Smooth muscle cell (in vitro differentiated cells): ENCODE measurements around the gene LDAF1. TPM values are rescaled to one million over a fixed set of nuclear protein-coding genes. Genes with fewer than 3 reads are reported as not detected.

Experiments used
- DNase-seq: peaks from one replicate; lab custom pipeline; 2025; ENCODE audit not compliant: unreplicated experiment; lab: John Stamatoyannopoulos, UW
- H2AFZ ChIP-seq: fragments of 200-600 bp; sonication (generic); 2 replicates; pipeline ENCODE4 v1.6.0; 2016; ENCODE audit warnings: antibody characterized with exemption, low read depth, mild to moderate bottlenecking
- H3F3A ChIP-seq: fragments of 200-600 bp; sonication (generic); 2 replicates; pipeline ENCODE4 v1.6.0; 2017; ENCODE audit warnings: antibody characterized with exemption, low read depth
- H3K27ac ChIP-seq: fragments of 200-600 bp; sonication (generic); 2 replicates; pipeline ENCODE4 v1.5.1; 2016; ENCODE audit warnings: low read depth, mild to moderate bottlenecking
- H3K27me3 ChIP-seq: fragments of 200-600 bp; sonication (generic); 2 replicates; pipeline ENCODE4 v1.6.1; 2016; ENCODE audit warnings: low read depth, mild to moderate bottlenecking
- H3K36me3 ChIP-seq: fragments of 200-600 bp; sonication (generic); 2 replicates; pipeline ENCODE4 v1.5.1; 2016; ENCODE audit warnings: low read depth
- H3K4me1 ChIP-seq: fragments of 200-600 bp; sonication (generic); 2 replicates; pipeline ENCODE4 v1.5.1; 2016; ENCODE audit warnings: low read depth
- H3K4me2 ChIP-seq: fragments of 200-600 bp; sonication (generic); 2 replicates; pipeline ENCODE4 v1.6.0; 2016; ENCODE audit warnings: mild to moderate bottlenecking
- H3K4me3 ChIP-seq: fragments of 200-600 bp; sonication (generic); 2 replicates; pipeline ENCODE4 v1.5.1; 2016; ENCODE audit warnings: mild to moderate bottlenecking
- H3K79me2 ChIP-seq: fragments of 200-600 bp; sonication (generic); 2 replicates; pipeline ENCODE4 v1.6.0; 2016; ENCODE audit warnings: low read depth, mild to moderate bottlenecking
- H3K9ac ChIP-seq: fragments of 200-600 bp; sonication (generic); 2 replicates; pipeline ENCODE4 v1.6.0; 2016; ENCODE audit warnings: low read depth
- H3K9me3 ChIP-seq: fragments of 200-600 bp; sonication (generic); replicated peaks from 2 replicates; pipeline ENCODE4 v1.5.1; 2016; ENCODE audit warnings: low read depth
- H4K20me1 ChIP-seq: fragments of 200-600 bp; sonication (generic); 2 replicates; pipeline ENCODE4 v1.6.0; 2016; ENCODE audit warnings: low read depth
- WGBS: methylation state at CpG from one replicate; pipeline ENCODE4 v1.1.7; 2016; ENCODE audit warnings: low lambda C conversion rate; 5-methylcytosine and 5-hydroxymethylcytosine counted together
- polyA plus RNA-seq: library from polyadenylated mRNA; unstranded; fragments of >200 nt; fragmentation: Nextera tagmentation; extraction: Ambion mirVana; gene quantifications from 2 replicates; pipeline ENCODE4 v1.2.1, GENCODE V29; 2016
- total RNA-seq: library from RNA; depleted of rRNA; stranded (reverse); fragments of >200 nt; gene quantifications from 2 replicates; pipeline ENCODE4 v1.2.3, GENCODE V29; 2014
- TF ChIP-seq, protein P1 (sequence below): fragments of 200-600 bp; sonication (generic); IDR thresholded peaks from 2 replicates; pipeline ENCODE4 v1.5.1; 2017; ENCODE audit warnings: borderline replicate concordance, mild to moderate bottlenecking, antibody characterized with exemption; ENCODE audit not compliant: insufficient read depth, poor library complexity, severe bottlenecking

Gene LDAF1
- total and polyA plus RNA-seq, 2 experiments from 2014 or later, result 16.2 to 21.0 TPM

DNA sequence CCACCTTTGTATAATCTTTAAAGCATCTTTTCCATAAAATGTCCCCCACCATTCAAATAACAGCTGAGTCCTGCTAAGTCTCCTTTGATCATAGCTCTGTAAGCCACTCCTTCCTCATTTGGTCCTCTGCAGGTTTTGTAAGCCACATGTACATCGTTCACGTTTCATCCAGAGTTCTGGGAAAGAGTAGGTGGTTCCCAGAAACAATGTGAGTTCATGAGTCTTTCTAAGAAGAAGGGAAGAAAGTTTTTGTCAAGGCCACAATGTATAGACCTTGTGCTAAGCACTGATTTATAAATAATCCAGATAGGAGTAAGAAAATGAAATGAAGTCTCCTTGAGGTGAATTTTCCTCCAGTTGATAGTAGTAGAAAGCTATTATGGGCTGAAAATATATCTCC is 66.3 kb downstream of the LDAF1 start:
- no peak overlapping the region for H3K4me3 ChIP-seq
- no peaks in the 10 kb centered on the region for H3F3A ChIP-seq
- no peak overlapping the region for H3K9ac ChIP-seq
- no peak overlapping the region for H3K4me2 ChIP-seq
- H3K4me1 ChIP-seq, result peaks cover 7% of the 10 kb centered on the region
- peaks cover 20% of the 10 kb centered on the region for H3K27me3 ChIP-seq
- DNase-seq, result no peak
- H3K79me2 ChIP-seq, result no peaks in the 10 kb centered on the region
- no peaks in the 10 kb centered on the region for H4K20me1 ChIP-seq
- H3K27ac ChIP-seq, result no peak overlapping the region
- no peak overlapping the region for H2AFZ ChIP-seq
- no peaks in the 10 kb centered on the region for H3K36me3 ChIP-seq
- H3K9me3 ChIP-seq, result no peaks in the 10 kb centered on the region
- WGBS, result 90% methylated on average over 2 of the region's 2 CpGs
- TF ChIP-seq, protein P1, sequence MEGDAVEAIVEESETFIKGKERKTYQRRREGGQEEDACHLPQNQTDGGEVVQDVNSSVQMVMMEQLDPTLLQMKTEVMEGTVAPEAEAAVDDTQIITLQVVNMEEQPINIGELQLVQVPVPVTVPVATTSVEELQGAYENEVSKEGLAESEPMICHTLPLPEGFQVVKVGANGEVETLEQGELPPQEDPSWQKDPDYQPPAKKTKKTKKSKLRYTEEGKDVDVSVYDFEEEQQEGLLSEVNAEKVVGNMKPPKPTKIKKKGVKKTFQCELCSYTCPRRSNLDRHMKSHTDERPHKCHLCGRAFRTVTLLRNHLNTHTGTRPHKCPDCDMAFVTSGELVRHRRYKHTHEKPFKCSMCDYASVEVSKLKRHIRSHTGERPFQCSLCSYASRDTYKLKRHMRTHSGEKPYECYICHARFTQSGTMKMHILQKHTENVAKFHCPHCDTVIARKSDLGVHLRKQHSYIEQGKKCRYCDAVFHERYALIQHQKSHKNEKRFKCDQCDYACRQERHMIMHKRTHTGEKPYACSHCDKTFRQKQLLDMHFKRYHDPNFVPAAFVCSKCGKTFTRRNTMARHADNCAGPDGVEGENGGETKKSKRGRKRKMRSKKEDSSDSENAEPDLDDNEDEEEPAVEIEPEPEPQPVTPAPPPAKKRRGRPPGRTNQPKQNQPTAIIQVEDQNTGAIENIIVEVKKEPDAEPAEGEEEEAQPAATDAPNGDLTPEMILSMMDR, result no peak

DNA sequence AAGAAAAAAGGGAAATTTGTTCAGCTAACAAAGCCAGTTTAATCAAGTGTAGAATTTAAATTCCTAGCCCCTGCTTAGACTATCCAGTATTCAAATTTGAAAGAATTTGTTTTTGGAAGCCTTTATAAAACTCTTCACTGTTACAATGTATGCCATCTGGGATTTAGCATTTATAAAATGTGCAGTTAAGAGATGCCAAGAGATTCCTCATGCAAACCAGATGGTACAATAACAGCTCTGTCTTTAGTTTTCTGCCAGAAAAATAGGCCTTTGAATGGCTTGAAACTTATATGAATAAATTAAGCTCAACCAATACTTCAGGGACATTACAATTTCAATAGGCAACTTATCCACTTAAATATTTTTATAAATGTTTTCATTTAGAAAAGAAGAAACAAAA is 68.3 kb downstream of the LDAF1 start:
- H3F3A ChIP-seq, result no peaks in the 10 kb centered on the region
- no peak overlapping the region for H2AFZ ChIP-seq
- peaks cover 7% of the 10 kb centered on the region for H3K4me1 ChIP-seq
- no peak overlapping the region for H3K4me2 ChIP-seq
- no peak overlapping the region for H3K4me3 ChIP-seq
- peaks cover 13% of the 10 kb centered on the region for H3K27me3 ChIP-seq
- H4K20me1 ChIP-seq, result no peaks in the 10 kb centered on the region
- H3K9ac ChIP-seq, result no peak overlapping the region
- no peaks in the 10 kb centered on the region for H3K79me2 ChIP-seq
- DNase-seq, result no peak
- TF ChIP-seq, protein P1, result no peak
- no peaks in the 10 kb centered on the region for H3K9me3 ChIP-seq
- H3K27ac ChIP-seq, result no peak overlapping the region
- H3K36me3 ChIP-seq, result no peaks in the 10 kb centered on the region

DNA sequence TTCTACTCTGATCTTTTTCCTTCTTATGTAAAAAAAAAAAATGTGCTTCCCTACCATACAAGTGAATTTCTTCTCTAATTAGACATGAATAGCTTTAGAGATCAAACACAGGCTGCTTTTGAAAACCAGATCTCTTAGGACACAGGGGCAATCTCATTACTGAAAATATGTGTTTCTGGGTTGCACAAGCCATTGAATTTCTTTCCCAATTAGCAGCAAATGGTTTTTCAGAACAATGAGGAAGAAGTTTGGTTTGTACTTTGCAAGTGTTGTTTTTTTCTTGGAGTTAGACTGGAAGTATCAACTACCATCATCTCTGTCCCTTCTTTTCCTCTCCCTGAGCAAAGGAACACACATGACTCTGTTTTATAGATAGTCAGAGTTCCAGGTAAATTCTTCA is 69.4 kb downstream of the LDAF1 start:
- no peaks in the 10 kb centered on the region for H3K9me3 ChIP-seq
- TF ChIP-seq, protein P1, result no peak
- H3K4me1 ChIP-seq, result peaks cover 3% of the 10 kb centered on the region
- H3K36me3 ChIP-seq, result no peaks in the 10 kb centered on the region
- no peak overlapping the region for H3K27ac ChIP-seq
- H3K79me2 ChIP-seq, result no peaks in the 10 kb centered on the region
- peaks cover 13% of the 10 kb centered on the region for H3K27me3 ChIP-seq
- H2AFZ ChIP-seq, result no peak overlapping the region
- H3F3A ChIP-seq, result no peaks in the 10 kb centered on the region
- DNase-seq, result no peak
- no peak overlapping the region for H3K4me3 ChIP-seq
- no peaks in the 10 kb centered on the region for H4K20me1 ChIP-seq
- no peak overlapping the region for H3K4me2 ChIP-seq
- H3K9ac ChIP-seq, result no peak overlapping the region

DNA sequence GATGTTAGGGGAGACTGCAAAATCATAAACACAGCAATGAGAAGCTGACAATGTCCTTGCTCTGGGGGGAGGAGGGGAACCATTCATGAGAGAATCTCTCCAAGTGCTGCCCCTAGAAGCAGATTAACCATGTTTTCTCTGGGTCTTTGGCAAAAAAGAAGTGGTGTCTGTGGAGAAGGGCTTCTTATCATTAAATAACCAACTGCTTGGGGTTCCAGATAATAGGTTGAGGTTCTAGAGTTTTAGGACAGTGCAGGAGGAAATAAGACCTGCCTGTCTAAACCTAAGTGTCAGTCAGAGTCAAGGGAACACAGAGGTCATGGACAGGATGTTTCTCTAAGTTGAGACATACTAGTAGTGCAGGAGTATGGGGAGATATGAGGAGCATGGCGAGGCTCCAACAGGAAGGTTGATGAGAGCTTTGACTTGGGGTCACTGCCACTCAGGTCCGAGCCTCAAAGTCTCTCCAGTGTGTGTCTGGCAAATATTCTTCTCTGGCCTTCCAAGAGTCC is 69.9 kb downstream of the LDAF1 start:
- H2AFZ ChIP-seq, result no peak overlapping the region
- no peaks in the 10 kb centered on the region for H3K9me3 ChIP-seq
- H3K4me2 ChIP-seq, result no peak overlapping the region
- H3K79me2 ChIP-seq, result no peaks in the 10 kb centered on the region
- H3F3A ChIP-seq, result no peaks in the 10 kb centered on the region
- H3K27ac ChIP-seq, result no peak overlapping the region
- H3K27me3 ChIP-seq, result peaks cover 13% of the 10 kb centered on the region
- H4K20me1 ChIP-seq, result no peaks in the 10 kb centered on the region
- H3K9ac ChIP-seq, result no peak overlapping the region
- H3K36me3 ChIP-seq, result no peaks in the 10 kb centered on the region
- no peak overlapping the region for H3K4me3 ChIP-seq
- 97% methylated on average over 2 of the region's 2 CpGs for WGBS
- TF ChIP-seq, protein P1, result no peak
- no peaks in the 10 kb centered on the region for H3K4me1 ChIP-seq
- DNase-seq, result no peak
